Mesendoderm (in vitro differentiated cells): ENCODE results near the gene RPL7L1.
A peak's percentile ranks its signal among the peaks of the same experiment; 100 is the strongest.
"Not testable (repeated sequence)": the region's sequence is repeated elsewhere in the genome, so short reads cannot be mapped to it uniquely, and the experiment has no call there.

Experiments used
- DNase-seq: peaks from one replicate; pipeline ENCODE4 v3.0.0; 2013
- H2AK5ac ChIP-seq: 2 replicates; pipeline ENCODE4 v1.6.1; 2013; ENCODE audit warnings: low read length, inconsistent platforms
- H2BK120ac ChIP-seq: 2 replicates; pipeline ENCODE4 v1.6.1; 2013; ENCODE audit warnings: low read depth, mild to moderate bottlenecking, low read length, moderate library complexity, mixed read lengths
- H2BK15ac ChIP-seq: replicated peaks from 2 replicates; pipeline ENCODE4 v1.6.1; 2013; ENCODE audit warnings: low read depth, mild to moderate bottlenecking, moderate library complexity
- H2BK5ac ChIP-seq: 2 replicates; pipeline ENCODE4 v1.6.1; 2013; ENCODE audit warnings: low read length, inconsistent platforms
- H3K18ac ChIP-seq: 2 replicates; pipeline ENCODE4 v1.6.1; 2013; ENCODE audit warnings: mild to moderate bottlenecking, low read length, mixed read lengths
- H3K23ac ChIP-seq: one replicate; pipeline ENCODE4 v1.6.1; 2013; ENCODE audit warnings: low read length
- H3K27ac ChIP-seq: 2 replicates; pipeline ENCODE4 v1.5.1; 2013; ENCODE audit warnings: low read depth, mild to moderate bottlenecking, inconsistent platforms, low read length, moderate library complexity
- H3K27me3 ChIP-seq: 2 replicates; pipeline ENCODE4 v1.6.1; 2013; ENCODE audit warnings: low read length, control low read depth, mild to moderate bottlenecking, inconsistent platforms; ENCODE audit not compliant: insufficient read depth, poor library complexity
- H3K36me3 ChIP-seq: 2 replicates; pipeline ENCODE4 v1.6.1; 2013; ENCODE audit warnings: low read length, inconsistent platforms; ENCODE audit not compliant: control insufficient read depth, insufficient read depth
- H3K4ac ChIP-seq: one replicate; pipeline ENCODE4 v1.6.1; 2013; ENCODE audit warnings: low read depth, mild to moderate bottlenecking, low read length, moderate library complexity
- H3K4me1 ChIP-seq: 2 replicates; pipeline ENCODE4 v1.6.1; 2013; ENCODE audit warnings: low read depth, low read length, inconsistent platforms; ENCODE audit not compliant: control insufficient read depth
- H3K4me2 ChIP-seq: 2 replicates; pipeline ENCODE4 v1.6.1; 2013; ENCODE audit warnings: low read length
- H3K4me3 ChIP-seq: 2 replicates; pipeline ENCODE4 v1.5.1; 2013; ENCODE audit warnings: mild to moderate bottlenecking, low read length
- H3K56ac ChIP-seq: one replicate; pipeline ENCODE4 v1.6.1; 2013; ENCODE audit warnings: low read length
- H3K79me1 ChIP-seq: 2 replicates; pipeline ENCODE4 v1.6.1; 2013; ENCODE audit warnings: low read length, inconsistent platforms
- H3K79me2 ChIP-seq: 2 replicates; pipeline ENCODE4 v1.6.1; 2013; ENCODE audit warnings: mild to moderate bottlenecking, low read length; ENCODE audit not compliant: control insufficient read depth, insufficient read depth
- H3K9ac ChIP-seq: 2 replicates; pipeline ENCODE4 v1.6.1; 2013; ENCODE audit warnings: low read length, inconsistent platforms
- H4K5ac ChIP-seq: one replicate; pipeline ENCODE4 v1.6.1; 2013; ENCODE audit warnings: low read length
- H4K8ac ChIP-seq: one replicate; pipeline ENCODE4 v1.6.1; 2013; ENCODE audit warnings: low read depth, mild to moderate bottlenecking, control low read depth, low read length, moderate library complexity
- WGBS: extraction: QIAGEN DNeasy Blood & Tissue Kit; methylation state at CpG from one replicate; pipeline ENCODE4 v1.1.7; 2013; ENCODE audit warnings: low lambda C conversion rate, missing lambda C conversion rate; ENCODE audit not compliant: insufficient coverage; ENCODE audit errors: extremely low coverage; 5-methylcytosine and 5-hydroxymethylcytosine counted together

RPL7L1 gene

DNA sequence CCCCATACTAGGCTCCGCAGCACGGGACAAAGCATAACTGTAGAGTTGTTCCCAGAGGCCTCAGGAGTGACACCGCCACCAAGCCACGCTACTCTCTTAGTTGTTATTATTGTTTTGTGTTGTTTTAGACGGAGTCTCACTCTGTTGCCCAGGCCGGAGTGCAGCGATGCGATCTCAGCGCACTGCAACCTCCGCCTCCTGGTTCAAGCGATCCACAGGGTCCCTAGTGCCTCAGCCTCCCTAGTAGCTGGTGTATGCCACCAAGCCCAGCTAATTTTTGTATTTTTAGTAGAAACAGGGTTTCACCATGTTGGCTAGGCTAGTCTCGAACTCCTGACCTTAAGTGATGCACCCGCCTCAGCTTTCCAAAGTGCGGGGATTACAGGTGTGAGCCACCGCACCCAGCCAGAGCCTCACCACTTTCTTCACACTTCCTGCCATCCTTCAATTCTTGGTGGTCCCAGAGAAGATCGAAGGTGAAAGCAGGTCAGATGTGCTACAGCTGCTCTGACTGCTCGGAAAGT, 11.8 kb downstream of the RPL7L1 start:
- peak overlapping the region; percentile 98 for H3K27ac ChIP-seq
- H2AK5ac ChIP-seq: no peak overlapping the region
- H3K9ac ChIP-seq: peak overlapping the region; percentile 74
- peak overlapping the region; percentile 26 for H3K4me3 ChIP-seq
- DNase-seq: no peak
- no peaks in the 10 kb centered on the region for H3K27me3 ChIP-seq
- H3K4me1 ChIP-seq: no peaks in the 10 kb centered on the region
- H3K23ac ChIP-seq: no peak overlapping the region
- peak overlapping the region; percentile 93 for H3K56ac ChIP-seq
- no peaks in the 10 kb centered on the region for H3K79me1 ChIP-seq
- peak overlapping the region; percentile 30 for H3K18ac ChIP-seq
- no peaks in the 10 kb centered on the region for H3K79me2 ChIP-seq
- H3K4me2 ChIP-seq: peak overlapping the region; percentile 50
- H3K4ac ChIP-seq: peak overlapping the region; percentile 19
- H4K5ac ChIP-seq: no peak overlapping the region
- no peak overlapping the region for H2BK15ac ChIP-seq
- H3K36me3 ChIP-seq: no peaks in the 10 kb centered on the region
- no peak overlapping the region for H2BK5ac ChIP-seq
- H4K8ac ChIP-seq: peak overlapping the region; percentile 89
- WGBS: no CpG with 5 or more reads among the region's 17 CpGs
- peak overlapping the region; percentile 51 for H2BK120ac ChIP-seq

DNA sequence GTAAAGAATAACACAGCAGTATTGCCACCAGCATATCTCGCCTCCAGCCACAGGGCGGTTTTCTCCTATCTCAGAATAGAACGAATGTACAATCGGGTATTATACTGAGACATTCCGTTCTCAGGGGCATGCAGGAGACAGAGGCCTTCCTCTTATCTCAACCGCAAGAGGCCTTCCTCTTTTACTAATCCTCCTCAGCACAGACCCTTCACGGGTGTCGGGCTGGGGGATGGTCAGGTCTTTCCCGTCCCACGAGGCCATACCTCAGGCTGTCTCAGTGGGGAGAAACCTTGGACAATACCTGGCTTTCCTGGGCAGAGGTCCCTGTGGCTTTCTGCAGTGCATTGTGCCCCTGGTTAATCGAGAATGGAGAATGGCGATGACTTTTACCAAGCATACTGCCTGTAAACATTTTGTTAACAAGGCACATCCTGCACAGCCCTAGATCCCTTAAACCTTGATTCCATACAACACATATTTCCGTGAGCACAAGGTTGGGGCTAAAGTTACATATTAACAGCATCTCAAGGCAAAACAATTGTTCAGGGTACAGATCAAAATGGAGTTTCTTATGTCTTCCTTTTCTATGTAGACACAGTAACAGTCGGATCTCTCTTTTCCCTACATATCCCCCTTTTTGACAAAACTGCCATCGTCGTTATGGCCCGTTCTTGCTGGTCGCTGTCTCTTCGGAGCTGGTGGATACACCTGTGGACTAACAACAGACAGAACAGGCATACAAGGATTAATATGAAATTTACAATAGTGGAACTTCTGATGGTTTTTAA, 14.8 kb downstream of the RPL7L1 start:
- not testable (repeated sequence) for H2BK15ac ChIP-seq, H3K36me3 ChIP-seq, H3K79me1 ChIP-seq, H3K23ac ChIP-seq, H2AK5ac ChIP-seq, H3K56ac ChIP-seq, H2BK5ac ChIP-seq, H3K4me3 ChIP-seq, H3K4ac ChIP-seq, H3K9ac ChIP-seq, H3K18ac ChIP-seq, DNase-seq, H2BK120ac ChIP-seq, H4K5ac ChIP-seq, H3K4me2 ChIP-seq, H3K79me2 ChIP-seq, H3K27me3 ChIP-seq, H3K27ac ChIP-seq, H3K4me1 ChIP-seq
- peak overlapping the region; percentile 0 for H4K8ac ChIP-seq
- no CpG with 5 or more reads among the region's 19 CpGs for WGBS

DNA sequence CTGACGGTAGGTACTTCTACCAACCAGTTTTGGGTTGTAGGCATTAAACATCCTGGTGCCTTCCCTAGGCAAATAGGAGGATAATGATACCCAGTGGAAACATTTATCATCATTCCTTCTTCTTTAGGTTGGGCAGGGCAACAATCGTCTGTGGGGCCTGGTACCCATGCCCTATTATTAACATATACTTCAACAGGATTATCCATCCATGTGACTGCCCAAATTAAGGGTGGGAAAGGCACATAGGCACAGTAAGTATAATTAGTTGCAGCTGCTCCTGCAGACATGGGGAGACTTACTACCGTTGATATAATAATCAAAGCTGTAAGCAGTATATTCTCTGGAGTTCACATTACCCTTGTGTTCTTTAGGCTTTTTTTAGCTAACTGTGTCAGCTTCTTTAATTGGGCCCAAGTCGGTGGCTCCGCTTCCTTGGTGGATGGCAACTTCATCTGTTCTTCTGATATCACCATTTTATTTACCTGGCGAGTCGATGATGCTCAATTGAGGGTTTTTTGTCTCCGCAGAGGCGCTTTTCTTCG, 16.8 kb downstream of the RPL7L1 start:
- Histone ChIP-seq H3K27ac (no peak overlapping the region), H2AK5ac (no peak overlapping the region), H3K9ac (no peak overlapping the region), H3K56ac (no peak overlapping the region), H3K4me3 (no peak overlapping the region), H4K5ac (no peak overlapping the region), H2BK120ac (no peak overlapping the region), H3K36me3 (no peaks in the 10 kb centered on the region), H3K27me3 (no peaks in the 10 kb centered on the region), H2BK15ac (no peak overlapping the region), H3K79me2 (no peaks in the 10 kb centered on the region), H3K23ac (no peak overlapping the region), H4K8ac (no peak overlapping the region), H3K79me1 (no peaks in the 10 kb centered on the region), H3K4me2 (no peak overlapping the region), H3K18ac (no peak overlapping the region), H3K4me1 (no peaks in the 10 kb centered on the region), H3K4ac (no peak overlapping the region), H2BK5ac (no peak overlapping the region)
- WGBS: no CpG with 5 or more reads among the region's 10 CpGs
- no peak for DNase-seq

DNA sequence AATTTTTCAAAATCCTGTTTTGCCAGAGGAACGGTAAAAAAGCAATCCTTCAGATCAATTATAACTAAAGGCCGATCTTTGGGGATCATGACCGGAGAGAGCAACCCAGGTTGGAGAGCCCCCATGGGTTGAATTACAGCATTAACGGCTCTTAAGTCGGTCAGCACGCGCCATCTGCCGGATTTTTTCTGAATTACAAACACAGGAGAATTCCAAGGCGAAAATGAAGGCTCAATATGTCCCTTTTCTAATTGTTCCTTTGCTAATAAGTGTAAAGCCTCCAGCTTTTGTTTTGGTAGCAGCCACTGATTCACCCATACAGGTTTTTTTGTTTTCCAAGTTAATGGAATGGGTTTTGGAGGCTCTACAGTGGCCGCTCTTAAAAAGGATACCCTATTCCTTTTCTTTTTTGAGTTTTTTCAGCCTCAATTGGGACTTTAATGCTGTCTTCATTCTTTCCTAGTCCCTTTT, 19.5 kb downstream of the RPL7L1 start:
- H3K4me3 ChIP-seq: no peak overlapping the region
- peak; percentile 72 for DNase-seq
- H2AK5ac ChIP-seq: no peak overlapping the region
- H2BK15ac ChIP-seq: no peak overlapping the region
- no peaks in the 10 kb centered on the region for H3K4me1 ChIP-seq
- no peaks in the 10 kb centered on the region for H3K79me2 ChIP-seq
- no peak overlapping the region for H3K23ac ChIP-seq
- H3K56ac ChIP-seq: peak overlapping the region; percentile 56
- no peaks in the 10 kb centered on the region for H3K27me3 ChIP-seq
- no peak overlapping the region for H3K4me2 ChIP-seq
- no peaks in the 10 kb centered on the region for H3K79me1 ChIP-seq
- H3K27ac ChIP-seq: no peak overlapping the region
- no CpG with 5 or more reads among the region's 10 CpGs for WGBS
- H3K36me3 ChIP-seq: no peaks in the 10 kb centered on the region
- H2BK120ac ChIP-seq: no peak overlapping the region
- H3K4ac ChIP-seq: no peak overlapping the region
- no peak overlapping the region for H3K9ac ChIP-seq
- H2BK5ac ChIP-seq: no peak overlapping the region
- H4K5ac ChIP-seq: no peak overlapping the region
- H4K8ac ChIP-seq: no peak overlapping the region
- no peak overlapping the region for H3K18ac ChIP-seq

DNA sequence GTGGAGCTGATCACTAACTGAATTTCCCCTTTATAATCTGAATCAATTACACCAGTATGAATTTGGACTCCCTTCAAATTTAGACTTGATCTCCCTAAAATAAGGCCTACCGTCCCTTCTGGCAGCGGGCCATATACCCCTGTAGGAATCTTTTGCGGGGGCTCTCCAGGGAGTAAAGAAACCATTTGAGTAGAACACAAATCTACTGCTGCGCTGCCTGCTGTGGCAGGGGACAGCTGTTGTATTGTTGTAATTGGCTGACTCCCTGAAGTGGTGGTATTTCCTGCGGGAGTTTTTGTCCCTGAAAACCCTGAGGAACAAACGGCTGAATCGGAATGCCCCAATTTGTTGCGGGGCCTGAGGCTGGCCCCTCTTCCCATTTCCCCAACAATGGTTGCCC, 20.5 kb downstream of the RPL7L1 start:
- WGBS: no CpG with 5 or more reads among the region's 8 CpGs
- Histone ChIP-seq H2BK15ac (peak overlapping the region; percentile 27), H3K4me2 (no peak overlapping the region), H3K9ac (no peak overlapping the region), H4K5ac (no peak overlapping the region), H3K4ac (no peak overlapping the region), H3K4me1 (no peaks in the 10 kb centered on the region), H3K79me1 (no peaks in the 10 kb centered on the region), H2BK120ac (no peak overlapping the region), H2AK5ac (no peak overlapping the region), H3K56ac (no peak overlapping the region), H3K27ac (no peak overlapping the region), H3K36me3 (no peaks in the 10 kb centered on the region), H3K27me3 (no peaks in the 10 kb centered on the region), H3K18ac (no peak overlapping the region), H2BK5ac (no peak overlapping the region), H3K4me3 (no peak overlapping the region), H3K23ac (no peak overlapping the region), H4K8ac (no peak overlapping the region), H3K79me2 (no peaks in the 10 kb centered on the region)
- DNase-seq: no peak
